CD14-positive monocyte (primary cell): ENCODE measurements around the gene RETREG1. TPM values are rescaled to one million over a fixed set of nuclear protein-coding genes. Genes with fewer than 3 reads are reported as not detected.

ENCODE experiments used
- DNase-seq, 3 donors: peaks; one replicate each; pipeline ENCODE4 v3.0.0-alpha.2; 2011 to 2022
- H2AFZ ChIP-seq: 2 replicates; pipeline ENCODE4 v1.6.0; 2012; ENCODE audit warnings: mild to moderate bottlenecking, low read depth, low read length, inconsistent platforms; ENCODE audit not compliant: insufficient read depth, poor library complexity, severe bottlenecking
- H3K27ac ChIP-seq, 2 donors: 1 replicate in 1 of 2; 2 replicates in 1 of 2; pipeline ENCODE4 v1.5.1; 2012 to 2013; ENCODE audit warnings: low read length in 2 of 2, control low read depth in 1 of 2, inconsistent platforms in 1 of 2, low read depth in 1 of 2, mild to moderate bottlenecking in 1 of 2
- H3K27me3 ChIP-seq, 2 donors: one replicate each; pipeline versions ENCODE4 v1.6.0 to v1.6.1; 2011 to 2013; ENCODE audit warnings: low read length in 2 of 2; ENCODE audit not compliant: control insufficient read depth in 2 of 2, insufficient read depth in 2 of 2
- H3K36me3 ChIP-seq, 2 donors: replicated peaks in 1 of 2; 1 replicate in 1 of 2; 2 replicates in 1 of 2; pipeline versions ENCODE4 v1.5.1 to v1.6.1; 2012 to 2013; ENCODE audit warnings: low read length in 2 of 2, control low read depth in 1 of 2, inconsistent platforms in 1 of 2, mild to moderate bottlenecking in 1 of 2; ENCODE audit not compliant: insufficient read depth in 2 of 2, control insufficient read depth in 1 of 2
- H3K4me1 ChIP-seq, 2 donors: 1 replicate in 1 of 2; 2 replicates in 1 of 2; pipeline versions ENCODE4 v1.5.1 to v1.6.1; 2012 to 2013; ENCODE audit warnings: low read length in 2 of 2, control low read depth in 1 of 2, inconsistent platforms in 1 of 2, mild to moderate bottlenecking in 1 of 2, moderate library complexity in 1 of 2; ENCODE audit not compliant: insufficient read depth in 2 of 2, control insufficient read depth in 1 of 2
- H3K4me2 ChIP-seq: replicated peaks from 2 replicates; pipeline ENCODE3; 2012; ENCODE audit warnings: low read length, moderate library complexity, mild to moderate bottlenecking; ENCODE audit not compliant: poor library complexity, severe bottlenecking; ENCODE audit errors: extremely low read depth
- H3K4me3 ChIP-seq, 3 experiments: fragments of 200-600 bp in 1 of 3; sonication (generic) in 1 of 3; replicated peaks in 1 of 3; 1 replicate in 2 of 3; 2 replicates in 1 of 3; pipeline ENCODE4 v1.5.1; 2011 to 2013; ENCODE audit warnings: low read length in 3 of 3, mild to moderate bottlenecking in 3 of 3, control low read depth in 2 of 3, low read depth in 2 of 3, inconsistent platforms in 1 of 3, moderate library complexity in 1 of 3
- H3K79me2 ChIP-seq: 2 replicates; pipeline ENCODE4 v1.6.0; 2012; ENCODE audit warnings: mild to moderate bottlenecking, control low read depth, inconsistent platforms, low read length, moderate library complexity; ENCODE audit not compliant: insufficient read depth
- H3K9ac ChIP-seq: 2 replicates; pipeline ENCODE4 v1.6.0; 2017; ENCODE audit warnings: low read length, mild to moderate bottlenecking; ENCODE audit not compliant: insufficient read depth, poor library complexity, severe bottlenecking
- H3K9me3 ChIP-seq, 2 donors: replicated peaks in 1 of 2; 1 replicate in 1 of 2; 2 replicates in 1 of 2; pipeline versions ENCODE4 v1.5.1 to v1.6.1; 2012 to 2013; ENCODE audit warnings: low read length in 2 of 2, control low read depth in 1 of 2; ENCODE audit not compliant: control insufficient read depth in 1 of 2, insufficient read depth in 1 of 2
- H4K20me1 ChIP-seq: 2 replicates; pipeline ENCODE4 v1.6.0; 2012; ENCODE audit warnings: mild to moderate bottlenecking, low read length, control low read depth, moderate library complexity; ENCODE audit not compliant: insufficient read depth
- H3K27ac Mint-ChIP-seq, 7 donors: one replicate each; pipeline ENCODE4 v1.8.0; 2020; ENCODE audit warnings: mild to moderate bottlenecking in 7 of 7, mixed read lengths in 7 of 7, moderate library complexity in 6 of 7, inconsistent platforms in 2 of 7
- H3K27me3 Mint-ChIP-seq, 3 donors: one replicate each; pipeline ENCODE4 v1.8.0; 2021 to 2022; ENCODE audit warnings: low read depth in 3 of 3, mild to moderate bottlenecking in 3 of 3, mixed read lengths in 3 of 3, moderate library complexity in 3 of 3, inconsistent platforms in 1 of 3
- H3K36me3 Mint-ChIP-seq, 2 donors: one replicate each; pipeline ENCODE4 v1.8.0; 2020; ENCODE audit warnings: mixed read lengths in 2 of 2, inconsistent platforms in 1 of 2, mild to moderate bottlenecking in 1 of 2
- H3K4me1 Mint-ChIP-seq: one replicate; pipeline ENCODE4 v1.8.0; 2020; ENCODE audit warnings: mild to moderate bottlenecking, mixed read lengths
- H3K4me3 Mint-ChIP-seq, 2 donors: one replicate each; pipeline ENCODE4 v1.8.0; 2020; ENCODE audit warnings: mild to moderate bottlenecking in 2 of 2, mixed read lengths in 2 of 2, moderate library complexity in 1 of 2
- H3K9me3 Mint-ChIP-seq, 7 donors: one replicate each; pipeline ENCODE4 v1.8.0; 2020 to 2022; ENCODE audit warnings: mixed read lengths in 7 of 7, mild to moderate bottlenecking in 6 of 7, moderate library complexity in 6 of 7, inconsistent platforms in 2 of 7
- CTCF ChIP-seq: fragments of 200-600 bp; IDR thresholded peaks from one replicate; pipeline ENCODE4 v1.8.0; 2022; ENCODE audit warnings: antibody characterized with exemption, mild to moderate bottlenecking
- WGBS: methylation state at CpG from one replicate; pipeline ENCODE4 v1.1.5; 2013; ENCODE audit warnings: missing lambda C conversion rate; ENCODE audit not compliant: insufficient coverage; 5-methylcytosine and 5-hydroxymethylcytosine counted together
- intact Hi-C, 2 donors: fragments of 100-400 bp; cut with micrococcal nuclease; formaldehyde crosslinking; loops; one replicate each; pipeline versions ENCODE4 v1.15.0 to v1.15.1; 2023
- polyA plus RNA-seq, 3 donors: library from polyadenylated mRNA; depleted of rRNA in 1 of 3; unstranded in 2 of 3; stranded (reverse) in 1 of 3; fragments of 300-500 nt in 2 of 3; fragments of >200 nt in 1 of 3; fragmentation: Illumina TruSeq in 2 of 3; gene quantifications; 1 replicate in 2 of 3; 2 replicates in 1 of 3; pipeline ENCODE4 v1.2.3, GENCODE V29; 2012 to 2021

The RETREG1 gene
- polyA plus RNA-seq, 3 donors = 3.5 to 6.4 (median 4.7) TPM

- H3K4me2 ChIP-seq = no peak overlapping the region
- H2AFZ ChIP-seq = no peak overlapping the region
- WGBS = 97% methylated on average over 4 of the region's 4 CpGs
- no peak overlapping the region for H3K9ac ChIP-seq
- no peak overlapping the region for H3K4me3 ChIP-seq
- no peak overlapping the region for H3K27ac ChIP-seq
- H3K27me3 Mint-ChIP-seq = peaks cover 1 to 3% (median 2%) of the 10 kb centered on the region in 3 donors
- H3K9me3 Mint-ChIP-seq = peaks cover 7 to 11% (median 8%) of the 10 kb centered on the region in 7 donors
- H3K9me3 ChIP-seq = peaks cover 0 to 6% of the 10 kb centered on the region in 2 donors
- no peaks in the 10 kb centered on the region for H3K79me2 ChIP-seq
- no peaks in the 10 kb centered on the region for H3K4me1 ChIP-seq
- no peaks in the 10 kb centered on the region for H4K20me1 ChIP-seq
- no peak overlapping the region for H3K27ac Mint-ChIP-seq
- no peaks in the 10 kb centered on the region for H3K27me3 ChIP-seq
- H3K36me3 ChIP-seq = no peaks in the 10 kb centered on the region
- H3K4me1 Mint-ChIP-seq = no peaks in the 10 kb centered on the region
- TF ChIP-seq CTCF = no peak
- H3K36me3 Mint-ChIP-seq = no peaks in the 10 kb centered on the region
- no peak overlapping the region for H3K4me3 Mint-ChIP-seq
- DNase-seq = no peak
- intact Hi-C loops = no loop called here
Observed at GRCh38 chr5:16639206-16639605, 22.4 kb upstream of the RETREG1 start.

GRCh38 chr5:16628376-16628775 is 11.6 kb upstream of the RETREG1 start:
- Mint-ChIP-seq H3K27me3 (peaks cover 0 to 2% (median 0%) of the 10 kb centered on the region in 3 donors), H3K27ac (peak overlapping the region in 6 of 7 donors; percentile 46 to 97 (median 94)), H3K4me3 (no peak overlapping the region), H3K4me1 (peaks cover 62% of the 10 kb centered on the region), H3K9me3 (peaks cover 0 to 2% (median 2%) of the 10 kb centered on the region in 7 donors), H3K36me3 (no peaks in the 10 kb centered on the region)
- H3K9me3 ChIP-seq = no peaks in the 10 kb centered on the region
- H3K4me3 ChIP-seq = no peak overlapping the region
- H3K9ac ChIP-seq = no peak overlapping the region
- 88% methylated on average over 1 of the region's 3 CpGs for WGBS
- H3K4me1 ChIP-seq = peaks cover 61 to 64% of the 10 kb centered on the region in 2 donors
- H3K27me3 ChIP-seq = no peaks in the 10 kb centered on the region
- H3K79me2 ChIP-seq = no peaks in the 10 kb centered on the region
- H2AFZ ChIP-seq = no peak overlapping the region
- TF ChIP-seq CTCF = no peak
- no peaks in the 10 kb centered on the region for H4K20me1 ChIP-seq
- H3K27ac ChIP-seq = no peak overlapping the region
- H3K36me3 ChIP-seq = no peaks in the 10 kb centered on the region
- intact Hi-C loops = loop anchor here (10.0 kb wide), 3 partner anchors 164 to 486 kb away; partner anchors contain the start of gene ZNF622 (in 1 of the 2)
- H3K4me2 ChIP-seq = no peak overlapping the region
- no peak for DNase-seq
